Panc1 (cell line): ENCODE data around the gene ARHGEF40. TPM values are rescaled to one million over a fixed set of nuclear protein-coding genes. Genes with fewer than 3 reads are reported as not detected.

ENCODE experiments used
- ATAC-seq: fragments of 200-7000 bp; cut with Tn5 transposase; 2 replicates; pipeline ENCODE4 v1.9.1; 2020; ENCODE audit warnings: mild to moderate bottlenecking, moderate library complexity
- BruUV-seq: library from RNA; stranded (reverse); fragments of 400-500 nt; replicated peaks from 2 replicates; lab custom pipeline; 2021; lab: Mats Ljungman, UMichigan
- CTCF ChIA-PET: fragments of 300-600 bp; sonication (Branson Sonifier 250); formaldehyde crosslinking; loops from one replicate; lab custom pipeline; 2022; ENCODE audit warnings: antibody characterized with exemption; lab: Charles Lee
- POLR2A ChIA-PET: fragments of 300-600 bp; sonication (Branson Sonifier 250); formaldehyde crosslinking; loops from one replicate; lab custom pipeline; 2022; ENCODE audit warnings: antibody characterized with exemption; lab: Charles Lee
- DNase-seq: peaks from one replicate; pipeline ENCODE4 v3.0.0-alpha.2; 2010; ENCODE audit warnings: low read depth, low spot score
- H3K27ac ChIP-seq: 2 replicates; pipeline ENCODE4 v1.5.1; 2011; ENCODE audit warnings: mild to moderate bottlenecking, low read length, inconsistent platforms
- H3K27me3 ChIP-seq: fragments of 200-500 bp; sonication (Bioruptor generic); 2 replicates; pipeline ENCODE4 v1.6.0; 2014; ENCODE audit warnings: low read length, inconsistent platforms; ENCODE audit not compliant: control insufficient read depth, insufficient read depth
- H3K36me3 ChIP-seq: fragments of 200-500 bp; sonication (Bioruptor generic); 2 replicates; pipeline ENCODE4 v1.5.1; 2014; ENCODE audit warnings: inconsistent platforms, mild to moderate bottlenecking, low read length, moderate library complexity; ENCODE audit not compliant: control insufficient read depth, insufficient read depth
- H3K4me1 ChIP-seq: 2 replicates; pipeline ENCODE4 v1.5.1; 2011; ENCODE audit warnings: inconsistent platforms, mild to moderate bottlenecking, low read length, moderate library complexity; ENCODE audit not compliant: control insufficient read depth, insufficient read depth
- H3K4me3 ChIP-seq, 2 experiments: 2 replicates each; pipeline ENCODE4 v1.5.1; 2011 to 2012; ENCODE audit warnings: low read depth in 2 of 2, low read length in 2 of 2, mild to moderate bottlenecking in 2 of 2, inconsistent platforms in 1 of 2, moderate library complexity in 1 of 2
- H3K9me3 ChIP-seq: fragments of 200-500 bp; sonication (Bioruptor generic); 2 replicates; pipeline ENCODE4 v1.5.1; 2014; ENCODE audit warnings: low read depth, mild to moderate bottlenecking, inconsistent platforms, low read length, moderate library complexity; ENCODE audit not compliant: control insufficient read depth, insufficient read depth
- CTCF ChIP-seq: fragments of 450-650 bp; IDR thresholded peaks from 2 replicates; pipeline ENCODE4 v1.5.1; 2017; ENCODE audit warnings: mild to moderate bottlenecking
- POLR2AphosphoS5 ChIP-seq: IDR thresholded peaks from 2 replicates; pipeline ENCODE4 v1.6.1; 2012; ENCODE audit warnings: mild to moderate bottlenecking, low read depth, low read length, moderate library complexity
- REST ChIP-seq, 2 experiments: IDR thresholded peaks; 2 replicates each; pipeline ENCODE4 v1.6.1; 2011 to 2012; ENCODE audit warnings: low read depth in 2 of 2, control low read depth in 1 of 2, low read length in 1 of 2, mild to moderate bottlenecking in 1 of 2, moderate library complexity in 1 of 2; ENCODE audit not compliant: insufficient read depth in 1 of 2
- SIN3A ChIP-seq: IDR thresholded peaks from 2 replicates; pipeline ENCODE4 v1.6.1; 2012; ENCODE audit warnings: low read depth, mild to moderate bottlenecking, low read length, moderate library complexity, borderline replicate concordance; ENCODE audit not compliant: insufficient read depth
- TCF7L2 ChIP-seq: IDR thresholded peaks from 2 replicates; pipeline ENCODE4 v1.6.1; 2011; ENCODE audit warnings: mild to moderate bottlenecking, low read depth, low read length, inconsistent platforms
- in situ Hi-C: cut with HindIII; loops from 2 replicates; pipeline ENCODE4 v1.10.0; 2016; ENCODE audit warnings: low sequenced_read_pairs, low pct_unique_long_range_greater_than_20kb
- intact Hi-C: fragments of 100-400 bp; cut with micrococcal nuclease; formaldehyde crosslinking; loops from one replicate; pipeline ENCODE4 v1.10.0; 2022; ENCODE audit not compliant: unreplicated experiment
- total RNA-seq: library from RNA; stranded (reverse); gene quantifications from one replicate; pipeline ENCODE4 v1.2.1, GENCODE V29; 2021; ENCODE audit not compliant: unreplicated experiment

The ARHGEF40 gene
- total RNA-seq, 1 experiment from 2014 or later, result 11.1 TPM

- no TSS peak for BruUV-seq
- Histone ChIP-seq H3K4me1 (no peaks in the 10 kb centered on the region), H3K27ac (no peak overlapping the region), H3K4me3 (no peak overlapping the region), H3K27me3 (no peaks in the 10 kb centered on the region), H3K9me3 (no peaks in the 10 kb centered on the region), H3K36me3 (no peaks in the 10 kb centered on the region)
- ChIA-PET CTCF (interaction anchor here (0.5 kb wide), 1 partner anchor 390 kb away, joined by 6 read pairs; no protein-coding TSS in a partner anchor), POLR2A (no interaction called here)
- in situ Hi-C loops (no loop called here), intact Hi-C loops (no loop called here)
- TF ChIP-seq POLR2AphosphoS5 (no peak), TCF7L2 (no peak), SIN3A (no peak), REST (IDR thresholded peaks at IDR 0.05; ENCODE audit: insufficient read depth in 1 of 2, low read depth in 2 of 2, low read length in 1 of 2) (no peak), CTCF (no peak)
- ATAC-seq (peak; percentile 25; the same call in 1 of the 2 replicates), DNase-seq (no peak)
Measured at GRCh38 chr14:21081521-21082142, 11.5 kb downstream of the ARHGEF40 start.

- no peak for TF ChIP-seq TCF7L2
- no peak for TF ChIP-seq SIN3A
- no peak for TF ChIP-seq POLR2AphosphoS5
- H3K27me3 ChIP-seq, result no peaks in the 10 kb centered on the region
- H3K9me3 ChIP-seq, result no peaks in the 10 kb centered on the region
- POLR2A ChIA-PET, result no interaction called here
- no peak overlapping the region for H3K27ac ChIP-seq
- H3K4me1 ChIP-seq, result no peaks in the 10 kb centered on the region
- no peak overlapping the region for H3K4me3 ChIP-seq
- in situ Hi-C loops, result no loop called here
- DNase-seq, result no peak
- CTCF ChIA-PET, result interaction anchor here (0.6 kb wide), 1 partner anchor 86 kb away, joined by 14 read pairs; no protein-coding TSS in a partner anchor
- ATAC-seq, result no peak
- no TSS peak for BruUV-seq
- intact Hi-C loops, result no loop called here
- no peaks in the 10 kb centered on the region for H3K36me3 ChIP-seq
Measured at GRCh38 chr14:21083565-21084325, 13.6 kb downstream of the ARHGEF40 start.
